ENCODE measurements around the gene GAS5. TPM values are rescaled to one million over a fixed set of nuclear protein-coding genes. Genes with fewer than 3 reads are reported as not detected.

The GAS5 gene
- total and polyA plus RNA-seq, 2 experiments from 2014 or later = 979 to 992 TPM

- no peaks in the 10 kb centered on the region for H3K79me2 ChIP-seq (replicated peaks; ENCODE audit: insufficient read depth)
- no peak for ATAC-seq
- H2AFZ ChIP-seq = no peak overlapping the region
- no peak overlapping the region for H3K27ac ChIP-seq (ENCODE audit: low read depth)
- TF ChIP-seq POLR2AphosphoS5 (IDR thresholded peaks at IDR 0.05; ENCODE audit: low read depth) (no peak), REST (IDR thresholded peaks at IDR 0.05; ENCODE audit: unreplicated experiment) (peak; percentile 40), EZH2phosphoT487 (IDR thresholded peaks at IDR 0.05; ENCODE audit: unreplicated experiment) (no peak)
- H3F3A ChIP-seq (replicated peaks; ENCODE audit: low read depth) = no peaks in the 10 kb centered on the region
- Mint-ChIP-seq H3K4me1 (no peaks in the 10 kb centered on the region; the same call in 2 of the 3 replicates), H3K27me3 (ENCODE audit: insufficient read depth, low read depth, poor library complexity) (peaks cover 2% of the 10 kb centered on the region), H3K27ac (no peak overlapping the region), H3K9me3 (no peaks in the 10 kb centered on the region), H3K36me3 (ENCODE audit: low read depth) (no peaks in the 10 kb centered on the region), H3K4me3 (no peak overlapping the region)
- no peaks in the 10 kb centered on the region for H3K27me3 ChIP-seq (ENCODE audit: insufficient read depth)
- H3K4me2 ChIP-seq = no peak overlapping the region
- no peaks in the 10 kb centered on the region for H4K20me1 ChIP-seq (replicated peaks; ENCODE audit: insufficient read depth)
- no peak overlapping the region for H3K4me3 ChIP-seq
- H3K4me1 ChIP-seq (ENCODE audit: insufficient read depth) = no peaks in the 10 kb centered on the region
- peaks cover 15% of the 10 kb centered on the region; the same call in 1 of the 2 replicates for H3K9me2 ChIP-seq (ENCODE audit: insufficient read depth)
- no peak for DNase-seq (ENCODE audit: low spot score)
- no peaks in the 10 kb centered on the region for H3K36me3 ChIP-seq (ENCODE audit: insufficient read depth)
These were observed 47.8 kb upstream of the GAS5 start for GRCh38 chr1:173915596-173915995.

DNA sequence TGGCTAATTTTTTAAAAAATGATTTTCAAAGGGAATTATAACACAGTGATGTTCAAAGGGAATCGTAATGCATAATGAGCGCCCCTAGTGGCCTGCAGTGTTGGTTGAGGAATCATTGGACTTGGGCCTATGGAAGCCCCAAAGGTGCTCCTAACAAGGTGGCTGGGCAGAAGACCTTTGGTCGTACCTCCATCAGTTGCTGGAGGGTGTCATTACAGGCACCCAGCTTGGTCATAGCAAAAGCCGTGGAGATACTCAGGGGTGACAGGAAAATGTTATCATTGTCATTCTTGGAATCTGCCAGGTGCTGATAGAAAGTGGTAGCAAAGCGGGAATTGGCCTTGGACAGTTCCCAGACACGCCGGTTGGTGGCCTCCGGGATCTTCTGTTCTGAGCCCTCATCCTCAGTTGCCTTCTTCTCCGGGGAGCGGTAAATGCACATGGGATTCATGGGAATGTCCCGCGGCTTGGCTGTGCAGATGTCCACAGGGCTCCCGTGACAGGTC lies 46.6 kb upstream of the GAS5 start:
- H2AFZ ChIP-seq = no peak overlapping the region
- no peaks in the 10 kb centered on the region; the same call in 2 of the 3 replicates for H3K4me1 Mint-ChIP-seq
- no peak overlapping the region for H3K4me3 Mint-ChIP-seq
- peaks cover 2% of the 10 kb centered on the region for H3K27me3 Mint-ChIP-seq (ENCODE audit: insufficient read depth, low read depth, poor library complexity)
- no peaks in the 10 kb centered on the region for H3F3A ChIP-seq (replicated peaks; ENCODE audit: low read depth)
- H3K36me3 ChIP-seq (ENCODE audit: insufficient read depth) = no peaks in the 10 kb centered on the region; the same call in 1 of the 2 replicates
- H3K36me3 Mint-ChIP-seq (ENCODE audit: low read depth) = peaks cover 4% of the 10 kb centered on the region; the same call in 2 of the 3 replicates
- ATAC-seq = peak; percentile 88
- TF ChIP-seq ZNF462 (CRISPR knock-in tag; IDR thresholded peaks at IDR 0.05) = no peak
- no peak for TF ChIP-seq NANOG (IDR thresholded peaks at IDR 0.05; ENCODE audit: borderline replicate concordance)
- no peak for TF ChIP-seq EZH2 (IDR thresholded peaks at IDR 0.05; ENCODE audit: low read depth, unreplicated experiment)
- TF ChIP-seq, protein P1, sequence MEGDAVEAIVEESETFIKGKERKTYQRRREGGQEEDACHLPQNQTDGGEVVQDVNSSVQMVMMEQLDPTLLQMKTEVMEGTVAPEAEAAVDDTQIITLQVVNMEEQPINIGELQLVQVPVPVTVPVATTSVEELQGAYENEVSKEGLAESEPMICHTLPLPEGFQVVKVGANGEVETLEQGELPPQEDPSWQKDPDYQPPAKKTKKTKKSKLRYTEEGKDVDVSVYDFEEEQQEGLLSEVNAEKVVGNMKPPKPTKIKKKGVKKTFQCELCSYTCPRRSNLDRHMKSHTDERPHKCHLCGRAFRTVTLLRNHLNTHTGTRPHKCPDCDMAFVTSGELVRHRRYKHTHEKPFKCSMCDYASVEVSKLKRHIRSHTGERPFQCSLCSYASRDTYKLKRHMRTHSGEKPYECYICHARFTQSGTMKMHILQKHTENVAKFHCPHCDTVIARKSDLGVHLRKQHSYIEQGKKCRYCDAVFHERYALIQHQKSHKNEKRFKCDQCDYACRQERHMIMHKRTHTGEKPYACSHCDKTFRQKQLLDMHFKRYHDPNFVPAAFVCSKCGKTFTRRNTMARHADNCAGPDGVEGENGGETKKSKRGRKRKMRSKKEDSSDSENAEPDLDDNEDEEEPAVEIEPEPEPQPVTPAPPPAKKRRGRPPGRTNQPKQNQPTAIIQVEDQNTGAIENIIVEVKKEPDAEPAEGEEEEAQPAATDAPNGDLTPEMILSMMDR (conservative IDR thresholded peaks at IDR 0.05; ENCODE audit: low read depth in 2 of 2) = peak; percentile 81 to 96
- no peak for TF ChIP-seq ZNF114 (CRISPR knock-in tag; IDR thresholded peaks at IDR 0.05)
- H3K9me3 Mint-ChIP-seq = no peaks in the 10 kb centered on the region
- no peaks in the 10 kb centered on the region for H3K79me2 ChIP-seq (replicated peaks; ENCODE audit: insufficient read depth)
- H3K27ac ChIP-seq (ENCODE audit: low read depth) = no peak overlapping the region
- no peaks in the 10 kb centered on the region for H3K27me3 ChIP-seq (ENCODE audit: insufficient read depth)
- H3K9me2 ChIP-seq (ENCODE audit: insufficient read depth) = peaks cover 16% of the 10 kb centered on the region; the same call in 1 of the 2 replicates
- H3K4me3 ChIP-seq = no peak overlapping the region
- DNase-seq (ENCODE audit: low spot score) = peak; percentile 81
- H3K27ac Mint-ChIP-seq = no peak overlapping the region
- no peaks in the 10 kb centered on the region for H3K4me1 ChIP-seq (ENCODE audit: insufficient read depth)
- no peaks in the 10 kb centered on the region for H4K20me1 ChIP-seq (replicated peaks; ENCODE audit: insufficient read depth)
- H3K4me2 ChIP-seq = no peak overlapping the region
